NCI-H2081 treated with DMSO at 0.1 percent for 48 hours (cell line): ENCODE results near the gene CDRT4.
"Not testable (repeated sequence)": the region's sequence is repeated elsewhere in the genome, so short reads cannot be mapped to it uniquely, and the experiment has no call there.

ENCODE experiments used
- DNase-seq: peaks from one replicate; lab custom pipeline; 2025; lab: John Stamatoyannopoulos, UW

Gene CDRT4

GRCh38 chr17:15467592-15467991, at the start of gene CDRT4:
CDRT4 (minus strand) TSS chr17:15467621; CDS start chr17:15440238, 27,383 bp downstream.
- no peak for DNase-seq

DNA sequence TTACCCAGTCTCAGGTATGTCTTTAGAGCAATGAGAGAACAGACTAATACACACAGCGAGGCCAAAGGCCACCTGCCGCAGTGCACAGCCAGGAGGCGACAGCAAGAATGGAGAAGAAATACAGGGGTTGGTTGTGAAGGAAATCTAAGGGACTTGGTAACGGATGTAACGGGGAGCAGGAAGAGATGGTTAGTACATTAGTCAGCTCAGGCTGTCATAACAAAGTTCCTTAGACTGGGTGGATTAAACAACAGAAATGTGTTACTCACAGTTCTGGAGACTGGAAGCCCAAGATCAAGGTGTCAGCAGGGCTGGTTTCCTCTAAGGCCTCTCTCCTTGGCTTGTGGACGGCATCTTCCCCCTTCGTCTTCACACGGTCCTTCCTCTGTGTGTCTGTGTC, 48.7 kb upstream of the CDRT4 start:
- DNase-seq = no peak

DNA sequence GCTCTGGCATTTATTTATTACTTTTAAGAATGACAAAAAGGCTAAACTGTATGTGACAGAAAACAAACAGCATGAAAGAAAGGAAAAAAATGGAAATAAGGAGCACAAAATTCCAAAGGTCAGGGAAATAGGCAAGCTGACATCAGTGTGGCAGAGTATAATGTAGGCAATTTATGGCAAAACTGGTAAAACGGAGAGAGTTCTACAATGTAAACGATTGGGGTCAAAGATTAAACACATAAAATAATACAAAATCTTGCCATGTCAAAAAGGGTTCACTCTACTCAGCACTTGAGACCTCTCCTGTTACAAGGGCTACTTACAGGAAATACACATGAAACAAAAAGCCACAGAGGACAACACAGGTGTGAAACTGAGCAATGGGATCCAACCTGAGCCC, 47.0 kb upstream of the CDRT4 start:
- DNase-seq = no peak

- DNase-seq = no peak
These were observed 46.5 kb upstream of the CDRT4 start for GRCh38 chr17:15513856-15514459.

GRCh38 chr17:15513058-15513791, 45.8 kb upstream of the CDRT4 start:
- no peak for DNase-seq

DNA sequence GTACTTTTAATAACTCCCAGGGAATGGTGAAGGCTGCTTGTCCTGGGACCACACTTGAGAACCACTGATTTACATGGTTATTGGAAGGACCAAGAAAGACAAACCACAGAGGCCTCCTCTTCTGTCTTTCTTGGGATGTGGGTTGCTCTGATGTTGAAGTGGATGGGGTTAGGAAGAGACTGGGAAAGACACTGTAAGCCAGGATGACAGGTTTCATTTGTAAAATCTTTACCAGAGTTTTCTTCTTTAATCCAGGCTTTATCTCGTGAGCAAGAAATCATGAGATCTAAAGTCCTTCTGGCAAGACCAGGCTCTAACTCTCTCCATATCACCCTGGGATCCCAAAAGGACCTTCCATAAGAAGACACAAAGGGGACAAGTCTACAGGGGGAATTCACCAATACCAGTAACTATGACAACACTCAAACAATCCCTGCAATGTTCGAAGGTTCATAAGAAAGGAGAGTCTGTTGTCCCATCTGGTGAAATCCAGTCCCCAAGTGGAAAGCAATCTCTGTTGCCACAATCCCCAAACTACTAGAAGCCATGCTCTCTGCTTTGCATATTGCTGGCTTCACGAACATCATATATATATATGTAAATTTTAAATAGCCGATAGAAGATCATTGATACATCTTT, 44.8 kb upstream of the CDRT4 start:
- no peak for DNase-seq

DNA sequence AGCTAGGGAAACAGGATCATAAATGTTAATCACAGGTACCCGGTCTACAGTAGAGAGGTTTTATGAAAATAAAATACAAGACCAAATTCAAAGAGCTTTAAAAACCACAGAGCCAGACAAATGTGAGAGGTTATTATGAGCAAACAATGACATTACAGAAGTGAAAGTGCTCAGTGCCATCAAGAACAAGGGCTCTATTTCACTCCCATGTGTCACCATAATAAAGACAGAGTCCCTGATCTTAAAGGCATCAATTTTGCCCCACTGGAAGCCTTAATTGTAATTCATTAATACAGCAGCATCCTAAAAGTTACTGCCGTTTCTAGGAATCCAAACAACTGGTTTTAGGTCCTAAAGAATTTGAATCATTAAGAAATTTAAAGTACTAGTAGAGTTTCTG, 43.7 kb upstream of the CDRT4 start:
- no peak for DNase-seq

DNA sequence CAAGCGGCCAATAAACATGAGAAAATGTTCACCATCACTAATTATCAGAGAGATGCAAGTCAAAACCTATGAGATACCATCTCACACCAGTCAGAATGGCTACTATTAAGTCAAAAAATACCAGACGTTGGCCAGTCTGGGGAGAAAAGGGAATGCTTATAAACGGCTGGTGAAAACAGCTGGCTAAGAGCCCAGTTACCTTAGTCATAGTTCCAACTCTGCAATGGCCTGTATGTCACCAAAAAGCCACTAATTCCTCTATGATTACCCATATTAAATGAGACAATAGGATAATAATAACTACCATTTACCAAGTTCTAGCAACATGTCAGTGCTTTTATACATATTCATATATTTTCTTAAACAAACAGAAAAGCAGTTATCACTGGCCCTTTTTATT, 42.9 kb upstream of the CDRT4 start:
- DNase-seq = no peak

- DNase-seq = no peak
These were observed 41.7 kb upstream of the CDRT4 start for GRCh38 chr17:15509095-15509494.

DNA sequence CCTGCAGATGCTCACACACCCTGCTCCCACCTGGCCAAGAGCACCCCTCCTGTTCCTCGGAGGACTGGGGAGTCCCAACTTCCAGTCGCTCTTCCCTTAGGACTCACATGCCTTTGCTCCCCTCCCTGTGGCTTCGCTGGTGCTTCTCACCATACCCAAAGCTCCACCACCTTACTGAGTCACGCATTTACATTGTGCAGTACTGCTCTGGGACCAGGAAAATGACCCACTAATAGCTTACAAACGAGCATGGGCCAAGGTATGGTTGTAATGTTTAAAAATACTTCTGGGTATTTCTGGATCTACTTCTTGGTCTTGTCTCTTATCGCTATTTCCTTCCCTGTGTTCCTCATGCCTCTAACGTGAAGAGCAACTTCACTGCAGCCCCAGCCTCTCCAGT, 41.0 kb upstream of the CDRT4 start:
- DNase-seq = no peak

DNA sequence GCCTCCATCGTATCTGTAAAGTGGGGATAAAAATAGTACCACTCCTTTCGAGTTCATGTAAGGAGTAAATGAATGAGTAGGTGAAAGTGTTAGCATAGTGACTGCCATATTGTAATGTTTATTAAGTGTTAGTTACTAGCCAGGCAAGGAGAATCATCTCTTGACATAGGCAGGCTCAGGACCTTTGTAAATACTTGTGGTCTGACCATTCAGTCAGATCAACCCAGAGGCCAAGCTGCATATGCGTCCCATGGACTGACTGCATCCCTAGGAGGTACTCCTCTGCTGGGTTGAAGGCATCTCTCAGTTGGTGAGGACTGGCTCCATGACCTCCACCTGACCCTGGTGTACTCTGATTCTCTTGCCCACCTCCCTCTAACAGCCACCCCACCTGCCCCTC, 40.5 kb upstream of the CDRT4 start:
- DNase-seq = no peak

DNA sequence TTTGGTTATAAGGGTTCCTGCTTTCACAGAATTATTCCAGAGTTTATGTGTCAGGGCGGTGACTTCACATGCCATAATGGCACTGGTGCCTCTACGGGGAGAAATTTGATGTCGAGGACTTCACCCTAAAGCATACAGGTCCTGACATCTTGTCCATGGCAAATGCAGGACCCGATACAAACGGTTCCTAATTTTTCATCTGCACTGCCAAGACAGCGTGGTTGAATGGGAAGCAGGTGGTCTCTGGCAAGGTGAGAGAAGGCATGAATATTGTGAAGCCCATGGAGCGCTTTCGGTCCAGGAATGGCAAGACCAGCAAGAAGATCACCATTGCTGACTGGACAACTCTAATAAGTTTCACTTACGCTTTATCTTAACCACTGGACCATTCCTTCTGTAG, 39.6 kb upstream of the CDRT4 start:
- no peak for DNase-seq

DNA sequence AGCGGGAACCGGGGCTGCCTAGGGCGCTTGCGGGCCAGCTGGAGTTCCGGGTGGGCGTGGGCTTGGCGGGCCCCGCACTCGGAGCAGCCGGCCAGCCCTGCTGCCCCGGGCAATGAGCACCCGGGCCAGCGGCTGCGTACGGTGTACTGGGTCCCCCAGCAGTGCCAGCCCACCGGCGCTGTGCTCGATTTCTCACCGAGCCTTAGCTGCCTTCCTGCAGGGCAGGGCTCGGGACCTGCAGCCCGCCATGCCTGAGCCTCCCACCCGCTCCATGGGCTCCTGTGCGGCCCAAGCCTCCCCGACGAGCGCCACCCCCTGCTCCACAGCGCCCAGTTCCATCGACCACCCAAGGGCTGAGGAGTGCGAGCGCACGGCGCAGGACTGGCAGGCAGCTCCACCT, 38.3 kb upstream of the CDRT4 start:
- DNase-seq = not testable (repeated sequence)

GRCh38 chr17:15503731-15504130, 36.3 kb upstream of the CDRT4 start:
- DNase-seq = no peak

- no peak for DNase-seq
These were observed 35.1 kb upstream of the CDRT4 start for GRCh38 chr17:15502369-15503112.

GRCh38 chr17:15501793-15502192, 34.4 kb upstream of the CDRT4 start:
- no peak for DNase-seq

- DNase-seq = no peak
These were observed 33.9 kb upstream of the CDRT4 start for GRCh38 chr17:15501282-15501681.

- no peak for DNase-seq
These were observed 30.7 kb upstream of the CDRT4 start for GRCh38 chr17:15498107-15498506.

DNA sequence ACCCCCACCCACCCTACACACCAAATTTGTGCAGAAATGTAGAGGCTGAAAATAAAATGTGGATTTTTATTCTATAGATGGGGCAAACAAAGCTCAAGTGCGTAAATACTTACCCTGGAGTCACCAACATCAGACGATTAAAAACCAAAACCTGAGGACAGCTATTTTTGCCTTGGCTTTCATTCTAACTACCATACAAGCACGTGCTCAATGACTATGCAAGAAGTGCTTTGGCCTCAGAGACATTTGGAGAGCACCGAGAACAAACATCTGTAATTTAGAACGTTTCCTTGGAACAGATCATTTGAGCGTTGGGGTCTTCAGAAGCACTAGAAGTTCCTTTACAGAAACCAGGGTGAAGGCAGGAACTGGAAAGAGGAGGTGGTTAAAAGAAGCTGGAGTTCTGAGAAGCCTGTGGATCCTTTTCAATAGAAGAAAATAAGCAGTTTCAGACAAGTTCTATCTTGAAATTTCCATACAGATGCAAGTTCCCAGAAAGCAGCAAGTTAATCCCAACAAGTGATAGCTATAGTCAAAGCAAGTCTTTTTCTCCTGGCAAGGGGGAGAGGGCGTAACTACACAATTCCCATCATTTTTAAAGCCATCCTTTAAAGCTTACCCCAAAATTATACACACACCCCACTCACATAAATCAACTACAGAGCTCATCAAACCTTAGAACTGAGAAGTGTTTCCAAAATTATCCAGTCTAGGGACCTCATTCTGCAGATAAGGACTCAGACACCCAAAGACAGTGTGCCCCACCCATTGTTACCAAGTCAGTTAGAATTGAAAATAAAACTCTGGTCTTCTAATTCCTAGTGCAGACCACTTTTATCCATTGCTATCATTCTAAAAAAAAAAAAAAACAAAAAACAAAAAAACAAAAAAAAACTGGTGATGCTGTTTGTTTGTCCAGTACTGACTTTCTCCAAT, 29.6 kb upstream of the CDRT4 start:
- no peak for DNase-seq

GRCh38 chr17:15494821-15495220, 27.4 kb upstream of the CDRT4 start:
- no peak for DNase-seq

DNA sequence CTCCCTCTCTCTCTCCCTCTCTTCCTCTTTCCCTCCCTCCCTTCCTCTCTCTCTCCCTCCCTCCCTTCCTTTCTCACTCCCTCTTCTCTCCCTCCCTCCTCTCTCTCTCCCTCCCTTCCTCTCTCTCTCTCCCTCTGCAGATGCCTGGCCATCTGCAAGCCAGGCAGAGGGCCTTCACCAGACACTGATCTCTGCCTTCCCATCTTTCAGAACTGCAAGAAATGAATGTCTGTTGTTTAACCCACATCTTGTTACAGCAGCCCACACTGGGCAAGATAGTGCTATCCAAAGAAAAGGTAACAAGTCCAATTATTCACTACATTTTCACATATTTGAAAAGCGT, 26.2 kb upstream of the CDRT4 start:
- no peak for DNase-seq
